B cell (primary cell): Measurements from ENCODE around the gene NOTCH3. TPM values are rescaled to one million over a fixed set of nuclear protein-coding genes. Genes with fewer than 3 reads are reported as not detected.

Experiments
- ATAC-seq: fragments of 200-7000 bp; cut with Tn5 transposase; one replicate; pipeline ENCODE4 v1.10.0; 2021; ENCODE audit warnings: low read depth, mild to moderate bottlenecking, moderate number of reproducible peaks, moderate library complexity
- CTCF ChIA-PET: fragments of 350-600 bp; sonication (Branson Sonifier 250); formaldehyde crosslinking; loops from one replicate; lab custom pipeline; 2021; ENCODE audit warnings: antibody characterized with exemption, inconsistent platforms; lab: Charles Lee
- POLR2A ChIA-PET: fragments of 350-600 bp; sonication (Branson Sonifier 250); formaldehyde crosslinking; loops from one replicate; lab custom pipeline; 2021; ENCODE audit warnings: antibody characterized with exemption; lab: Charles Lee
- DNase-seq: peaks from one replicate; pipeline ENCODE4 v3.0.0; 2013
- H2AFZ ChIP-seq: 2 replicates; pipeline ENCODE4 v1.6.1; 2012; ENCODE audit warnings: mild to moderate bottlenecking, low read depth, low read length; ENCODE audit not compliant: insufficient read depth, poor library complexity, severe bottlenecking
- H3K27ac ChIP-seq, 2 donors: 1 replicate in 1 of 2; 2 replicates in 1 of 2; pipeline ENCODE4 v1.5.1; 2012 to 2013; ENCODE audit warnings: low read length in 2 of 2, mild to moderate bottlenecking in 2 of 2, moderate library complexity in 1 of 2
- H3K27me3 ChIP-seq, 4 experiments: fragments of 200-600 bp in 1 of 4; sonication (generic) in 1 of 4; replicated peaks in 1 of 4; 1 replicate in 2 of 4; 2 replicates in 2 of 4; pipeline versions ENCODE4 v1.6.1 to v1.7.0; 2013 to 2016; ENCODE audit warnings: low read length in 3 of 4, mild to moderate bottlenecking in 2 of 4, mixed read lengths in 1 of 4, moderate library complexity in 1 of 4; ENCODE audit not compliant: insufficient read depth in 4 of 4, control insufficient read depth in 3 of 4; ENCODE audit errors: control extremely low read depth in 1 of 4
- H3K36me3 ChIP-seq, 2 experiments: replicated peaks in 1 of 2; 1 replicate in 1 of 2; 2 replicates in 1 of 2; pipeline versions ENCODE4 v1.6.1 to v1.7.1; 2013; ENCODE audit warnings: low read length in 1 of 2; ENCODE audit not compliant: insufficient read depth in 2 of 2, control insufficient read depth in 1 of 2; ENCODE audit errors: control extremely low read depth in 1 of 2, extremely low read depth in 1 of 2
- H3K4me1 ChIP-seq, 2 donors: fragments of 200-600 bp in 1 of 2; sonication (generic) in 1 of 2; 1 replicate in 1 of 2; 2 replicates in 1 of 2; pipeline versions ENCODE4 v1.5.1 to v1.6.1; 2013 to 2017; ENCODE audit warnings: low read length in 2 of 2; ENCODE audit not compliant: control insufficient read depth in 2 of 2, insufficient read depth in 2 of 2
- H3K4me2 ChIP-seq: replicated peaks from 2 replicates; pipeline ENCODE3; 2012; ENCODE audit warnings: mild to moderate bottlenecking, low read depth, low read length; ENCODE audit not compliant: poor library complexity, severe bottlenecking
- H3K4me3 ChIP-seq, 5 experiments: fragments of 200-600 bp in 1 of 5; sonication (generic) in 1 of 5; 1 replicate in 3 of 5; 2 replicates in 2 of 5; pipeline versions ENCODE4 v1.5.1 to v1.7.0; 2011 to 2016; ENCODE audit warnings: low read length in 4 of 5, mild to moderate bottlenecking in 4 of 5, low read depth in 2 of 5, control low read depth in 1 of 5, moderate library complexity in 1 of 5; ENCODE audit not compliant: insufficient read depth in 1 of 5; ENCODE audit errors: control extremely low read depth in 1 of 5, extremely low read depth in 1 of 5
- H3K79me2 ChIP-seq: fragments of 200-600 bp; sonication (generic); one replicate; pipeline ENCODE4 v1.6.0; 2016; ENCODE audit warnings: low read length; ENCODE audit not compliant: control insufficient read depth, insufficient read depth
- H3K9ac ChIP-seq: fragments of 200-600 bp; sonication (generic); 2 replicates; pipeline ENCODE4 v1.6.1; 2017; ENCODE audit warnings: mild to moderate bottlenecking, low read length, moderate library complexity
- H3K9me3 ChIP-seq, 3 donors: one replicate each; pipeline versions ENCODE4 v1.6.1 to v1.7.1; 2013; ENCODE audit warnings: low read length in 2 of 3; ENCODE audit not compliant: control insufficient read depth in 2 of 3, insufficient read depth in 1 of 3; ENCODE audit errors: control extremely low read depth in 1 of 3
- H4K20me1 ChIP-seq: 2 replicates; pipeline ENCODE4 v1.6.0; 2012; ENCODE audit warnings: mild to moderate bottlenecking, low read length; ENCODE audit not compliant: insufficient read depth, control insufficient read depth, poor library complexity, severe bottlenecking
- H3K27ac Mint-ChIP-seq: one replicate; pipeline ENCODE4 v1.8.0; 2021; ENCODE audit warnings: mixed read lengths
- H3K27me3 Mint-ChIP-seq: one replicate; pipeline ENCODE4 v1.8.0; 2021; ENCODE audit warnings: mixed read lengths
- H3K4me1 Mint-ChIP-seq: one replicate; pipeline ENCODE4 v1.8.0; 2021; ENCODE audit warnings: mixed read lengths
- H3K4me3 Mint-ChIP-seq: one replicate; pipeline ENCODE4 v1.8.0; 2021; ENCODE audit warnings: mixed read lengths
- H3K9me3 Mint-ChIP-seq: one replicate; pipeline ENCODE4 v1.8.0; 2022; ENCODE audit warnings: mixed read lengths; ENCODE audit not compliant: insufficient read depth
- CTCF ChIP-seq: fragments of 200-600 bp; IDR thresholded peaks from one replicate; pipeline ENCODE4 v1.8.0; 2022; ENCODE audit warnings: antibody characterized with exemption, mild to moderate bottlenecking
- EZH2 ChIP-seq: IDR thresholded peaks from 2 replicates; pipeline ENCODE4 v1.6.1; 2012; ENCODE audit warnings: borderline replicate concordance, low read depth, mild to moderate bottlenecking, moderate library complexity, low read length; ENCODE audit not compliant: insufficient read depth, poor library complexity, severe bottlenecking
- WGBS: methylation state at CpG from one replicate; pipeline ENCODE4 v1.1.5; 2013; ENCODE audit warnings: missing lambda C conversion rate; ENCODE audit not compliant: insufficient coverage; 5-methylcytosine and 5-hydroxymethylcytosine counted together
- intact Hi-C: fragments of 100-400 bp; cut with micrococcal nuclease; formaldehyde crosslinking; loops from one replicate; pipeline ENCODE4 v1.10.0; 2022
- polyA plus RNA-seq: library from polyadenylated mRNA; depleted of rRNA; stranded (reverse); fragments of >200 nt; gene quantifications from 2 replicates; pipeline ENCODE4 v1.2.3, GENCODE V29; 2012
- total RNA-seq, 2 donors: library from RNA; stranded (reverse); fragments of 120-200 nt in 1 of 2; gene quantifications; 1 replicate in 1 of 2; 2 replicates in 1 of 2; pipeline versions ENCODE4 v1.2.3 to v1.2.4, GENCODE V29; 2013 to 2022

NOTCH3 gene
- total and polyA plus RNA-seq, 2 donors (not counting 1 experiment from before 2014, with no cell fraction given): 0.01 to 0.05 TPM

- ATAC-seq (no peak), DNase-seq (no peak)
- POLR2A ChIA-PET: interaction anchor here (0.5 kb wide), 1 partner anchor 156 kb away, joined by 3 read pairs; no protein-coding TSS in a partner anchor
- Histone ChIP-seq H4K20me1 (peaks cover 100% of the 10 kb centered on the region), H3K27me3 (no peaks in the 10 kb centered on the region), H3K79me2 (peaks cover 45% of the 10 kb centered on the region), H3K9me3 (no peaks in the 10 kb centered on the region), H3K4me2 (no peak overlapping the region), H3K36me3 (peaks cover 0 to 93% of the 10 kb centered on the region in 2 experiments), H3K9ac (no peak overlapping the region), H3K4me3 (no peak overlapping the region), H3K27ac (no peak overlapping the region), H3K4me1 (peaks cover 0 to 4% of the 10 kb centered on the region in 2 donors), H2AFZ (no peak overlapping the region)
- Mint-ChIP-seq H3K4me1 (peaks cover 10% of the 10 kb centered on the region), H3K4me3 (no peak overlapping the region), H3K9me3 (no peaks in the 10 kb centered on the region), H3K27me3 (no peaks in the 10 kb centered on the region), H3K27ac (no peak overlapping the region)
- no peak for TF ChIP-seq CTCF
- CTCF ChIA-PET: no interaction called here
- WGBS: 75% methylated on average over 4 of the region's 5 CpGs
- intact Hi-C loops: no loop called here
Measured at GRCh38 chr19:15248106-15248505, 47.3 kb upstream of the NOTCH3 start.

DNA sequence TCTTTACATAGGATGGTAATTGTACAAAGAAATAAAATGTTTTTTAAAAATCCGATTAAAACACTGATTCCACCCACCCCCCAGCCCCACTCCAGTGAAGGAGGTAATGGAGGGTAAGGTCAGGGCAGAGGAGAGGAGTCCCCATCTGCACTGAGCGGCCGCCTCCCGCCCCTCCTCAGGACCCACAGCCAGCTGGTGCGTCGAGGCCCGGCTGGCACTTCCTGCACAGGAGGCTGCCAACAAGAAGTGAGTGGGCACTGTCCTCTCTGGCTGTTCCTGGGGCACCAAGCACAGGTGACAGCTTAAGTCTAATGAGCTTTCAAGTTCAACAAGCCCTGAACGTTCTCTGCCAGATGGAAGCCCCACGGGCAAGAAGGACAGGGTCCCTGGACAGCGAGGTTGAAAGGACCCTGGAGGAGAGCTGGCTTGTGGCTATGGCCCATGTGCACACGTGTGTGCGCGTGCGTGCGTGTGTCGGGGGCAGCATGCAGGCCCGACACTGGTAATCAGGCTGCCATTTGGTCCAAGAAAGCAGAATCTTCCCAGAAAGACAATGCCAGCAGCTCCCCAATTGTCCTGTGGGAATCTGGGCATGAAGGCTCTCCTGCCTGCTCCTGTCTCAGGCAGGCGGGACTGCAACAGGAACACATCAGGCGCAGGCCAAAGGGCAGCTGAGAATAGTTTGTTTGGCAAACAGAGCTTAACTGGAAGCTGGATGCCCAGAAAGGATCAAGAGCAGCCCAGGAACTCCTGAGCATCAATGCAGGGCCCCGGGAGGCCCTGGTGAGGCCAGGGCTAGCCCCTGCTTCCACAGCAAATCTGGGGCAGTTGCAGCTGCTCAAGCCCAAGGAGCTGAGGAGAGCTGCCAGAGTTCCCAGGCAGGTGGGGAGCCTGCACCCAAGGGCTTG lies 46.6 kb upstream of the NOTCH3 start:
- H3K9ac ChIP-seq: no peak overlapping the region
- DNase-seq: no peak

More for the DNA sequence above, 46.6 kb upstream of the NOTCH3 start:
- CTCF ChIA-PET: no interaction called here
- H3K4me2 ChIP-seq: no peak overlapping the region
- no peaks in the 10 kb centered on the region for H3K9me3 Mint-ChIP-seq
- H3K79me2 ChIP-seq: peaks cover 41% of the 10 kb centered on the region
- TF ChIP-seq EZH2 (no peak), CTCF (no peak)
- peaks cover 4% of the 10 kb centered on the region for H3K4me1 Mint-ChIP-seq
- WGBS: 93% methylated on average over 16 of the region's 20 CpGs
- H3K27me3 Mint-ChIP-seq: no peaks in the 10 kb centered on the region
- H2AFZ ChIP-seq: no peak overlapping the region
- peaks cover 0 to 90% of the 10 kb centered on the region in 2 experiments for H3K36me3 ChIP-seq
- H3K27ac ChIP-seq: no peak overlapping the region
- no peak overlapping the region for H3K4me3 ChIP-seq
- no peaks in the 10 kb centered on the region for H3K4me1 ChIP-seq
- POLR2A ChIA-PET: interaction anchor here (0.5 kb wide), 1 partner anchor 156 kb away, joined by 3 read pairs; no protein-coding TSS in a partner anchor
- no peaks in the 10 kb centered on the region for H3K9me3 ChIP-seq
- H4K20me1 ChIP-seq: peaks cover 97% of the 10 kb centered on the region
- H3K27me3 ChIP-seq: no peaks in the 10 kb centered on the region
- intact Hi-C loops: no loop called here
- no peak overlapping the region for H3K4me3 Mint-ChIP-seq
- ATAC-seq: no peak
- H3K27ac Mint-ChIP-seq: no peak overlapping the region
